Measurements from ENCODE around the gene RPUSD3.

GRCh38 chr3:9891072-9891622 is 47.3 kb upstream of the RPUSD3 start:
- no peak for TF ChIP-seq CTCF (IDR thresholded peaks at IDR 0.05)
- TF ChIP-seq POLR2A (IDR thresholded peaks at IDR 0.05), result no peak

All from lower leg skin (tissue), 3 donors.